CD4-positive, alpha-beta T cell treated with Interferon gamma for 1 hour (primary cell): ENCODE results near the gene SERPING1.
A peak's percentile ranks its signal among the peaks of the same experiment; 100 is the strongest.

Experiments
- DNase-seq: peaks from one replicate; pipeline ENCODE4 v3.0.0-alpha.2; 2020

The SERPING1 gene

GRCh38 chr11:57597461-57597915, at the start of gene SERPING1:
Gene SERPING1 (plus strand): TSS chr11:57597685. CDS start chr11:57598271, 586 bp downstream.
- no peak for DNase-seq

GRCh38 chr11:57547854-57548377, 49.6 kb upstream of the SERPING1 start:
- peak; percentile 24 for DNase-seq

- DNase-seq, result no peak
Measured at GRCh38 chr11:57549983-57550382, 47.5 kb upstream of the SERPING1 start.

- no peak for DNase-seq
Measured at GRCh38 chr11:57551941-57552340, 45.5 kb upstream of the SERPING1 start.

GRCh38 chr11:57552479-57552878, 45.0 kb upstream of the SERPING1 start:
- no peak for DNase-seq

GRCh38 chr11:57555393-57555792, 42.1 kb upstream of the SERPING1 start:
- no peak for DNase-seq

- DNase-seq, result no peak
Measured at GRCh38 chr11:57556041-57556440, 41.4 kb upstream of the SERPING1 start.

GRCh38 chr11:57560146-57560545, 37.3 kb upstream of the SERPING1 start:
- DNase-seq, result no peak

GRCh38 chr11:57562596-57562995, 34.9 kb upstream of the SERPING1 start:
- DNase-seq, result no peak

- DNase-seq, result peak; percentile 52
Measured at GRCh38 chr11:57566005-57566904, 31.2 kb upstream of the SERPING1 start.

GRCh38 chr11:57566905-57567514, 30.5 kb upstream of the SERPING1 start:
- peak; percentile 35 for DNase-seq

- DNase-seq, result peak; percentile 82
Measured at GRCh38 chr11:57567515-57568329, 29.8 kb upstream of the SERPING1 start, which contains the start of gene UBE2L6. Gene UBE2L6 (minus strand): TSS chr11:57567672. CDS start chr11:57567611, 61 bp downstream.

- no peak for DNase-seq
Measured at GRCh38 chr11:57568330-57568766, 29.1 kb upstream of the SERPING1 start.

- DNase-seq, result no peak
Measured at GRCh38 chr11:57571606-57572005, 25.9 kb upstream of the SERPING1 start.

GRCh38 chr11:57574061-57574460, 23.4 kb upstream of the SERPING1 start:
- no peak for DNase-seq

GRCh38 chr11:57584341-57584740, 13.1 kb upstream of the SERPING1 start:
- DNase-seq, result no peak

- DNase-seq, result no peak
Measured at GRCh38 chr11:57585301-57585700, 12.2 kb upstream of the SERPING1 start.

- no peak for DNase-seq
Measured at GRCh38 chr11:57586711-57587245, 10.7 kb upstream of the SERPING1 start.

- no peak for DNase-seq
Measured at GRCh38 chr11:57588046-57588710, 9.3 kb upstream of the SERPING1 start.

- no peak for DNase-seq
Measured at GRCh38 chr11:57596266-57596885, 1.1 kb upstream of the SERPING1 start.
